G401.6 (cell line): ENCODE results near the gene LRIG1.

Experiments used
- FAIRE-seq: peaks from 2 replicates; lab custom pipeline; 2012; peaks lifted over from hg19 to GRCh38; lab: Jason Lieb, UNC

Gene LRIG1

GRCh38 chr3:66467996-66468735, 32.7 kb downstream of the LRIG1 start:
- no peak for FAIRE-seq

GRCh38 chr3:66466606-66467270, 34.1 kb downstream of the LRIG1 start:
- no peak for FAIRE-seq

- no peak for FAIRE-seq
Measured at GRCh38 chr3:66465587-66465986, 35.2 kb downstream of the LRIG1 start.

DNA sequence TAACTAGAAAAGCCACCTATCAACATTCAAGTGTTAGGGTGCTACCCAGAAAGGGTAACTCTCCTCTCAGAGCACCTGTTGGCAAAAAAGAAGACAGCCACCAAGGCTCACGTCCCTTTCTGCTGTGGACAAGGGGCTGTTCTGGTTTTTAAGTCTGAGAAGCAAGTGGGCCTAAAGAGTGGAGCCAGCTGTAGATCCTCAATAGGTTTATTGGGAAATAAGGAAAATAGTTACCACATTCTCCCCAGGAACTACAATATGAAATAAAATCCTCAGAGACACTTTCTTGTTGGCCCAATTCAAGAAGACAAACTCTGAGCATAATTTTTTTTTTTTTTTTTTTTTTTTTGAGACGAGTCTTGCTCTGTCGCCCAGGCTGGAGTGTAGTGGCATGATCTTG, 35.8 kb downstream of the LRIG1 start:
- no peak for FAIRE-seq

DNA sequence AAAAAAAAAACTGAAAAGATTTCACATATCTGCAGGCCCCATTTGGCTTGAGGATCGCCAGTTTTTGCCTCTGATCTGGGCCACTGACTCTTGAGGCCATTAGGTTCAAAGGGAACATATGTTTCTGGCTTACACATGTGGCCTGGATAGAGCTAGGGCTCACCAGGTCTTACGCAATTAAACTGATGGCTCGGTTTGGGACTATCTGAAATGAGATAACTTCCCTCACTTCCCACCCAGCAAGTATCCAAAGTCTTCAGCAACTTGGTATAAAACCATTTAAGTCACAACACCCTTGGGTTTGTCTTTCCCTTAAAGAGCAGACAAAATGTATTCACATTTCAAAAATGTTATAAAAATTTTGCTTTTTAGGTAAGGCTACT, 36.3 kb downstream of the LRIG1 start:
- FAIRE-seq: no peak

- no peak for FAIRE-seq
Measured at GRCh38 chr3:66463730-66464511, 36.9 kb downstream of the LRIG1 start.

GRCh38 chr3:66463054-66463631, 37.7 kb downstream of the LRIG1 start:
- no peak for FAIRE-seq

- FAIRE-seq: no peak
Measured at GRCh38 chr3:66457252-66457651, 43.6 kb downstream of the LRIG1 start.

GRCh38 chr3:66456711-66457173, 44.1 kb downstream of the LRIG1 start:
- FAIRE-seq: no peak

GRCh38 chr3:66454464-66454859, 46.4 kb downstream of the LRIG1 start:
- FAIRE-seq: no peak

DNA sequence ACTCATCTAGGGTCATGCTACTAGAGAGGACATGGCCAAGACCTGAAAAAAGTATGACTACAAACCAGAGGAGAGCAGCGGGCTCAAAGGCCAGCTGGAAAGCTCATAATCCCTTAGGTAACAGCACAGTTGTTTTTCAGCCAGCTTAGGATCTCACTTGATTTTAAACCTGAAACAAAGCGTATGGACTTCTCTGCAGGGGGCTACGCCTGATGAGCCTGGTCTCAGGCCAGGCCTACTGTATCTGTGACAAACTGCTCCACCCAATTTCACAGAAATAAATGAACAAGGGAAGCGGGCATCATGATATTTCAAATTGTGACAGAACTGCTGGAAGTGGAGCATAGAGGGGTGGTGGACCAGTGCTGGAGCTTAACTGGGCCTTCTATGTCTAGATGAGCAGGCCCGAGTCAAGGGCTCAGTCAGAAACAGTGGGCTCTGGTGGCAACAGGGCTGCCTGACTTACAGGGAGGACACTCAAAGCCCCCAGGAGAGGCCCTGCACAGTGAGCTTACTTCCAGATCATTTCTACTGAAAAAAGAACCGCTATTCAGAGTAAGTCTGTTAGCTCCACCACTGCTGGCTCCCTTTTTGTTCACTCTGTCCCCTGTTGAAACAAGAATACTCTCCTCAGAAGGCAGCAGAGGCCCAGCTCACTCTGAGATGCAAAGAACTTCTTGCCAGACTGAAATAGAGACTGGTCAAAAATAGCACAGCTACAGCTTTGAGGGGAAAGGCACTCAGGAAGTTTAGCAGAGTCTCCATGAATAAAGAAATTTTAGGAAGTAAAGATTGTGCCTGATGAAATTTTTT, 47.0 kb downstream of the LRIG1 start:
- no peak for FAIRE-seq

GRCh38 chr3:66452303-66453011, 48.4 kb downstream of the LRIG1 start:
- no peak for FAIRE-seq

DNA sequence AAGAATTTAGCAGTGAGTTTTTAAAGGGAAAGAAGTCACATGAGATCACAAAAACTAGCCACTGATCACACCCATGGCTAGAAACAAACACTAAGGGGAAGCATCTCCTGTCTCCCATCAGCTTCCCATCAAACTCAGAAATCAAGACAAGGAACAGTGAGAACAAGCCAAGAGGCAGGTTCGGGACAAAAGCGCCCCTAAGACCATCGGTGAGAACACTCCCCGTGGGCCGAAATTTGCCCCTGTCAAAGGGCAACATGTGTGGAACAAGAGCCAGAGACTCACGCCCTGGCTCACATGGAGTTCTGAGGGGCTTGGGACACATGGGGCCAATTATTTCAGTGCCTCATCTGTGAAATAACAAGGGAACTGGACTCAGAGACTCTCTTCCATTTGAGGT, 49.1 kb downstream of the LRIG1 start:
- FAIRE-seq: no peak

DNA sequence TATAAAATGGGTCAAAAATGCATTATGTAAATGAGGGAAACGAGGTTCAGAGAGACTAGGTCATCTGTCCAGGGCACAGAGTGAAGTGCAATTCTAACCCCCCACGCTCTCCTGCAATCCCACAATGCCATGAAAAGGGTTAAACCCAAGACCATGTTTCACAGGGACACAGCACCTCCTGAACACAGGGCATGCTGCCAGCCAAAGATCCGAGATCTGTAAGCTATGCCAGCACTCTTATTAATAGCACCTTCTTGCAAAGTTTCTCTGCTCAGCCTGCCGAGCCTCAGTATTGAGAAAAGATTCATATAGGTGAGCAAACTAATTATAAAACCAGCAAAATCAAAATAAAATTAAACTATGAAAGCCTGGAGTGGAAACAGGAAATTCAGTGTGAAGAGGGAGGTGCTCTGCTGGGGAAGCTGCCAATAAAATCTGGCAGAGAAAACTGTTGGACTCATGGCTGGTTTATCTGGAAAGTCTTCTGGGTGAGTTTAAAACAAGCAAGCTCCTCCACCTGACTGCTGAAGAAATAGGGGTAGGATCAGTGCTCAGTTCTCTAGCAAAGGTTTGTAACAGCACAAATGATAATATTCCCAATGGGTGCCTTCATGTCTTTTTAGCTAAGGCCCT, 50.3 kb downstream of the LRIG1 start:
- FAIRE-seq: no peak

GRCh38 chr3:66449411-66449974, 51.3 kb downstream of the LRIG1 start:
- no peak for FAIRE-seq

- no peak for FAIRE-seq
Measured at GRCh38 chr3:66444146-66444644, 56.6 kb downstream of the LRIG1 start.

DNA sequence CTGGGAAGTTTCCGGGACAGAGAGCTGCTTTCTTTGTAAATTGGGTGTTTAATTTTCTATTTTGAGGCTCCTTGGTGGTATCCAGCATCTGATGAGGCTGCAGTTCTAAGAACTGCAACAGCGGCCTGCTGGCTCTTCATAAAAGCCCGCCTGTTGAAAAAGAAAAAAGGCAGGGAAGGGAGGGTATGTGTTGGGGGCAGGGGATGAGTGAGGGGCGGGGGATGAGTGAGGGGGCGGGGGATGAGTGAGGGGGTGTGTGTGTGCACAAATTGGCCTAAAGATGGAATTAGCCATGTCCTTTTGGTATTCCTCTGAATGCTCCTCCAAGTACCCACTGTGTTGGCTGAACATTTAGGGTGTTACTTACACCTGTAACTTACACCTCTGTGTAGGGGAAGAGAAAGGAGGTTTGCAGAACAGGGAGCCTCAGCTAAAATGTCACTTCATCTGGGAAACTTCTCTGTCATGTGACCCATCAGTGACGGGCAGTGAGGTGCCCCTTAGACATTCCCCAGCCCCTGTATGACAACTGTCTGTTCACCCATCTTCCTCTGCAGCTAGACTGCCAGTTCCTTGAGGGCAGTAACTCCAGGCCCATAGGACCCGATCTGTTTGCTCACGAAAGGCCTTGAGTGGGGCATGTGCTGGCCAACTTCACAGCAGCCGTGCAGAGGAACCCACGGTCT, 57.6 kb downstream of the LRIG1 start:
- no peak for FAIRE-seq

DNA sequence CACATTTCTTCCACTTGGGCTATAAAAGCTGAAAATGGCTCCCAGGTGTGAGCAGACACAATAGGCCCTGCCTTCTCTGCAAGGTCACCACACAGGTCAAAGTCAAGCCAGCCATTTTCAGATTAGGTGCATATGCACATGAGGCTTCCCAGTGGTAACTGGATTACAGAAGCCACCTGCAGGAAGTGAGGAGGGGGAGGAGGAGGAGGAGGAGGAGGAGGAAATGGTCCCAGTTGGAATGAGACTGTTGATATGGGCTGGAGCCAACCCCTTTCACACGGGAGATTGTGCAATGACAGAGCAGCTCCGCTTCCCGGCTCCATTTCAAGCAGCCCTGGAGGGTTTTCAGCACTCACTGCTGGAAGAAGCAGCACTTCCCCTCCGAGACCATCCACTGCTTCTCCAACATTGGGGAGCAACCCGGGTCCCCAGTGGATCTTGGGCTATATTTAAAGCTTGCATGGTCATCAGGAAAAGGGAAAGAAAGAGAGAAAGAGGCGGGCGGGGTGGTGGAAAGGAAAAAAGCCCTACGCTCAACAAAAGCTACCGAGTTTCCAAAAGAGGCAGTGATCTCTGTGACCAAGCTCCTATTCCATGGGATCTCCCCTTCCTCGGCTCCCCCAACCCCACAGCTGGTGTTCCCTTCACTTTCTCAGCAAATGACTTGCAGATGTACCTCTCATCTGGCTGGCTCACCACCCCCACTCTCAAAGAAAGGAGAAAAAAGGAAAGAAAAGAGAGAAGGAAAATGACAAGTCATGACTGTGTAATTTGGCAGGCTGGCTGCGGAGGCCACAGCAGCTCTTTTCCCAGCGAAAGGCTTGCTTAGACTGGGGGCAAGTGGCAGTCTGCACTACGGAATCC, 58.3 kb downstream of the LRIG1 start:
- no peak for FAIRE-seq

- no peak for FAIRE-seq
Measured at GRCh38 chr3:66441692-66442091, 59.1 kb downstream of the LRIG1 start.
